Measurements from ENCODE around the gene TRPC1.
A peak's percentile ranks its signal among the peaks of the same experiment; 100 is the strongest.

The TRPC1 gene

DNA sequence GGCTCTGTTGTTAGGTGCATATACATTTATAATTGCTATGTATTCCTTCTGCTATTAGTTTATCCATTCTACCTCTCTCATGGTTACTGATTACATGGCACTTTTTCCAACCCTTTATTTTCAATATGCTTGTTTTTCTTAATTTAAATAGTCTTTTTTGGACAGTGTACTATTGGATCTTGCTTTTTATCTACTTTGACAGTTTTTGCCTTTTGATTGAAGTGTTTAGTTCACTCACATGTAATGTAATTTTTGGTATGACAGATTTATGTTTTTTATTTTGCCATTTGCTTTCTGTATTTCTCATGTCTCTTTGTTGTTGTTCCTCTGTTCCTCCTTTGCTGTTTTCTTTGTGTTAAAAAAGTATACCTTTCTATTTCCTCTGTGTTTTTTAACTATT, 44.5 kb downstream of the TRPC1 start:
- DNase-seq, result no peak

- DNase-seq, result no peak
These were observed 54.1 kb downstream of the TRPC1 start for GRCh38 chr3:142777927-142778326.

- DNase-seq, result no peak
These were observed 54.7 kb downstream of the TRPC1 start for GRCh38 chr3:142778541-142778940.

DNA sequence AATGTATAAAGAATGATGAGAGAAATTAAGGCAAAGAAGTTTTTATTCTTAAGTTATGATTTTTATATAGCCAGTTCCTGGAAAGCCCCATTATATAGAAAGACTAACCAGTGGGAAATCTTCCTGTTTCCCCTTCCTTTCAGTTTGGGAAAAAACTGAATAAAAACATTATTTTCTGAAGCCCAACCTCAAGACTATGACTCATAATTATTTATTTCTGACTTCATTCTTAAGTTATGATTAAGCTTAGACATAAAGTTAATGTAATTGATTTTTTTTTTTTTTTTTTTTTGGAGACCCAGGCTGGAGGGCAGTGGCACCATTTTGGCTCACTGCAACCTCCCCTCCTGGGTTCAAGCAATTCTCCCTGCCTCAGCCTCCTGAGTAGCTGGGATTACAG, 55.8 kb downstream of the TRPC1 start:
- no peak for DNase-seq

GRCh38 chr3:142782616-142783015, 58.8 kb downstream of the TRPC1 start:
- no peak for DNase-seq

DNA sequence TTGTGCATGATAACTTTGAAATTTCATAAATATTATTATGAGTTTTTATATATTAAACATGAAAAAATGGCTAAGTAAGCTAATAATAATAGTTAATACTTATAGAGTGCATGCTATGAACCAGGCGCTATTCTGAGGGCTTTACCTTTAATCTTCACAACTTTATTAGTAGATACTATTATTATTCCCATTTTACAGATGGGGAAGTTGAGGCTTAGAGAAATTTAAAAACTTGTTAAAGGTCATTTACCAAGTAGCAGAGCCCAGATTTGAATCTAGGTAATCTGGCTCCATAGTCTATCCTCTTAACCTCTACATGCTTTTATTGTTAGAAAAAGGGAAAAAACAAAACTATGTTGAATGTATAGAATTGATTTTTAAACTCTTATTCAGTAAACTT, 60.4 kb downstream of the TRPC1 start:
- DNase-seq, result no peak

DNA sequence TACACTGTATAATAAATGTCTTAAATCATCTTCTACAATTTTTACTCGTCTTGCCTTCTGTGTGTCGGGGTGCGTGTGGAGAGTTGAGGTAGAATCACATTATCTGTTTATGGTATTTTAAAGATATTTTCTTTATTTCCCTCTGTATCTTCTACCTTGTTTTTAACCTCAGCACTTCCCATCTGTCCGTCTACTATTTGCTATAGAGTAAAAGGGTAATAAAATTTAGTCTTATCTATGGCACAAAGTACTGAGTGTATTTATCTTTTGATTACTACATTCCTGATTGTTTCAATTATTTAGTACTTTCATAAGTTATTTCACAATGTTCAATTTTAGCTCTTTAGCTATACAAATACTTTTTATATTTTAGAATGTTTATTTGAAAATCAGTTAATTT, 62.2 kb downstream of the TRPC1 start:
- no peak for DNase-seq

DNA sequence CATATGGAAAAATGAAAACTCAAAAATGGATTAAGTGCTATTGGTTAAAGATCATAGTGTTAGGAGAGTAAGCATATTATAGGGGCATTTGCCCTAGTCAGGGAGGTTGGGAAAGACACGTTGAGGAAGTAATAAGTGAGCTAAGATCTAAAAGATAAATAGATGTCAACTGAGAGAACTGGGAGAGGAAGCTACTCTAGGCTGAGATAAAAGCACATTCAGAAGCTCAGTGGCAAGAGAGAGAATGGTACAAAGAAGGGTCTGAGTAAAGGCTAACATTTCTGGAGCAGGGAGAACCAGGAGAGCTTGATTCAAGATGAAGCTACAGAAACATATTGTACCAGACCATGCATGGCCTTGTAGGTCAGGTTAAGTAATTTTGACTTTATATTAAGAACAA, 63.9 kb downstream of the TRPC1 start:
- DNase-seq, result peak; percentile 63 to 74

- no peak for DNase-seq
These were observed 70.7 kb downstream of the TRPC1 start for GRCh38 chr3:142794508-142794907.

DNA sequence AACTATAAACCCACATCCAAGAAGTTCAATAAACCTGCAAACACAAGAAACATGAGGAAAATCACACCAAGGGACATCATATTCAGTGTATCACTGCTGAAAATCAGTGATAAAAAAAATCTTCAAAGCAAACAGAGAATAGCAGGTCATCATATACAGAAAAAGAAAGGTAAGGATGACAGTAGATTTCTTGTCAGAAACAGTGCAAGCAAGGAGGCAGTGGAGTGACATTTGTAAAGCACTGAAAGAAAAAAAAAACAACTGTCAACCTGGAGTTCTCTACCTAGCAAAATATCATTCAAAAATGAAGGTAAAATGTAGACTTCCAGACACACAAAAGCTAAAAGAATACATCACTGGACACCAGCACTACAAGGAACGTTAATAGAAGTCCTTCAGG, 71.5 kb downstream of the TRPC1 start:
- no peak for DNase-seq

DNA sequence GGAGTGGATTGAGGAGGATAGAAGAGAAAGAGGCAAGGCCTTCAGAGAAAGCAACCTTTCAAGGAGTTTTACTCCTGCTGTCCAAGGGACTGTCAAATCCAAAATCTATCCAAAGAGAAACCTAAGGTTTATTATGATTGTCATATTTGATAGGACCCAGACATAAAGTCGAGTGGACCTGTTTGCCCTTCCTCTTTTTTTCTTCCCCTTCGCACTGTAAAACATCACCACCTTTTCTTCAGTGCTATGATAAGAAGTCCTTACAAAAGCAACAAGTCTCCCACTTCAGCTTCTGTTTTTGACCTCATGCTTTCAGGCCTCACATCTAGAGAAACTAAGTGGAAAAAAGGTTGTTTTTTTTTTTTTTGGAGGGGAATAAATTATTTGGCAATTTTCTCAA, 73.0 kb downstream of the TRPC1 start:
- peak in 1 of 2 experiments; percentile 5 for DNase-seq

- no peak for DNase-seq
These were observed 77.9 kb downstream of the TRPC1 start for GRCh38 chr3:142801746-142802145.

- DNase-seq, result no peak
These were observed 79.1 kb downstream of the TRPC1 start for GRCh38 chr3:142802891-142803290.

DNA sequence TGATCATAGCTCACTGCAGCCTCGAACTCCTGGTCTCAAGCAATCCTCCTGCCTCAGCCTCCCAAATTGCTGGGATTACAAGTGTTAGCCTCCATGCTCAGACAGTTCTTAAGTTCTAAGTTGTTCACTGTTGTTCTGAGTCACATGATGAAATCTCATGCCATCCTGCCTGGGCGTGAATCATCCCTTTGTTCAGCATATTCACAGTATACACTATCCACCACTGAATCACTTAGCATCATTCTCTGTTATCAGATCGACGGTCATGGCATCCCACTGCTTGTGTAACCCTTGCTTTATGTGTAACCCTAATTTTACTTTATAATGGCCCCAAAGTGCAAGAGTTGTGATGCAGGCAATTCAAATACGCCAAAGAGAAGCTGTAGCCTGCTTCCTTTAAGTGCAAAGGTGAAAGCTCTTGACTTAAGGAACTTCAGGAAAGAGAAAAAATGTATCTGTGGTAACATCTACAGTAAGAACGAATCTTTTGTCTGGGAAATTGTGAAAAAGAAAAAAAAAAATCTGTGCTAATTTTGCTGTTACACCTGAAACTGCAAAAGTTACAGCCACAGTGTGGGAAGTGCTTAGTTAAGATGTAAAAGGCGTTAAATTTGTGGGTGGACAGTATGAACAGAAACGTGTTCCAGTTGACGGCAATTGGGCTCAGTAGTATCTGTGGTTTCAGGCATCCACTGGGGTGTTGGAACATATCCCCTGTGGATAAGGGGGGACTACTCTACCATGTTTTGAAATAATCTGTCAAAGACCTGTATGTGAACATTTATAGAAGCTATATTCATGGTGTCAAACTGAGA, 84.5 kb downstream of the TRPC1 start:
- no peak for DNase-seq

- no peak for DNase-seq
These were observed 85.4 kb downstream of the TRPC1 start for GRCh38 chr3:142809259-142809658.

- no peak for DNase-seq
These were observed 92.0 kb downstream of the TRPC1 start for GRCh38 chr3:142815803-142816202.

- no peak for DNase-seq
These were observed 93.5 kb downstream of the TRPC1 start for GRCh38 chr3:142817356-142817755.

DNA sequence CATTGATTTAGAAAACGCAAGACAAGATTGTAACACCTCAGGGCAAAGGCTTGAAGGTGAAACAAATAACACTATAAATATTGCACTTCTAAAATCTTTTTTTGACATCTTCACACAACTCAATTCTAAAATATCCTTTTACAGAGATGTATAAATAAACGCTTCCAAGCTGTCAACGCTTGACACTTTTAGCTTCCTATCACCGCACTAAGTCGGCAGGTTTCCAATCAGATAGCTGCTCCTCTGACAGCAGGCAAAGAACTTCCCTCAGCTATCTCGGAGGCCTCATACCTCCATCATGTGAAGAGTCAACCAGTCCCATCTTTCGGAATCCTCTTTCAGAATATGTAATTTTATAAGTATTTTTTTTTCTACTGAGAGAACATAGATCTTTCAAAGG, 94.1 kb downstream of the TRPC1 start:
- no peak for DNase-seq

DNA sequence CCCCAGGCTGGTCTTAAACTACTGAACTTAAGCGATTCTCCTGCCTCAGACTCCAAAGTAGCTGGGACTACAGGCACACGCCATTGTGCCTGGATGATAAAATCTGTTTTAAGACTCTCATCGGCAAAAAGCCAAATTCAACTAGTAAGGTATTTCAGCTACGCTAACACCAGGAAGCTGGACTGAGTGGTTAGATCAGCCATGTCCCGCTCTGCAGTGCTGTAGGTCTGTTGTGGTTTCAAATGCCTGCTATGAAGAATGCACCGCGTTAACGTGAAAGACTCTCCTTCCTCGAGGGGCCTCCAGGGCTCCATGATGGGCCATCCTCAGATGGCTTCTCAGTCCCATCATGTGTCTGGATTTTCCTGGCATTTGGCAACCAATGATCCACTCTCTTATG, 94.8 kb downstream of the TRPC1 start:
- DNase-seq, result no peak

GRCh38 chr3:142819179-142819578, 95.3 kb downstream of the TRPC1 start:
- DNase-seq, result no peak

DNA sequence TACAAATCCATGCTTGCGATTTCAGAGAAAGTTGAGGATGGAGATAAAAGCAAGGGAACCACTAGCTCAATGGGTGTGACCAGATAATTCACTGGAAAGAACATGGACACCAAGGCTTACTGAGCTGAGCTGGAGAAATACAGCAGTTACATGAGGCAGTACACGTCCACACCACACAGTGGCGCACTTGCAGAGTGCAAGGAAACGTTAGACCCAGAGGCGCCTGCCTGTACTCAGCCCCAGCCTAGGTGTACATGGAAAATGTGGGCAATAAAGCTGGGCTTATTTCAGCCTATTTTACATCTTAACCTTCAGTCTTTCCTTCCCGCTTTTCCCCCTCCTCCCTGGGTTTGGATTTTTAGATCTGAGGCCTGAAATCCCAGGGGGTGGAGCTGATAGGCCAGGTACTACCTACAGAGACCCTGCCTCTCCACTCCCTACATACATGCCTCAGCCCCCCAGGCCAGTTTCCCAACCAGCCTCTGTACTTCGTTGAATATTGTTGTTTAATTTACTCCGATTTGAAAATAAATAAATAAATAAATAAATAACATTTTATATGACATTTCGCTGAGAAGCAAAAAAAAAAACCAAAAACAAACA, 105.0 kb downstream of the TRPC1 start:
- DNase-seq, result peak; percentile 92 to 95

- peak; percentile 98 to 99 for DNase-seq
These were observed 113.7 kb downstream of the TRPC1 start for GRCh38 chr3:142837526-142837925.

DNA sequence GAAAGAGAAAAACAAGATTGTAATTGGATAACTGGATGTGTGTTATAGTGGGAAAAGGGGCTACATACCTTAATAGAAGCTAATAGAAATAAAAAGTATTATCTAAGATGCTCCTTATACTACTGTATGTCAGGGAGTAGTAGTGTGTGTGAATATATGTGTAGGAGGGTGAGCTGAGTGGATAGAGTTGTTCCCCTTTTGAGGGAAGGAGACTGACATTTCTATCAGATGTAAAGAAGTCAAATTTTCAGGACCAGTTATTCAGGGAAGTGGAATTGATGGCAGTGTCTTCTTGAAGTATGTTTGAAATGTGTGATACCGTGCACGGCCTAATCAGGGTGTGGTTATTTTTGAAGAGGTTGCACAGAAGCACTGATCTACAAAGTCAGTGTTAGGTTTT, 116.0 kb downstream of the TRPC1 start:
- peak in 1 of 2 experiments; percentile 23 for DNase-seq

GRCh38 chr3:142844339-142844977, 120.6 kb downstream of the TRPC1 start:
- DNase-seq, result peak; percentile 19 to 32
